Loucy (cell line): ENCODE data around the gene DLX1.

ENCODE experiments used
- H2AFZ ChIP-seq: fragments of 200-600 bp; sonication (generic); 2 replicates; pipeline ENCODE4 v1.6.0; 2016; ENCODE audit warnings: antibody characterized with exemption, mild to moderate bottlenecking, low read length, moderate library complexity
- H3F3A ChIP-seq: fragments of 200-600 bp; 2 replicates; pipeline ENCODE4 v1.6.0; 2016; ENCODE audit warnings: antibody characterized with exemption, low read depth, mild to moderate bottlenecking
- H3K27me3 ChIP-seq: fragments of 200-600 bp; sonication (generic); 2 replicates; pipeline ENCODE4 v1.6.1; 2014; ENCODE audit warnings: low read length, mild to moderate bottlenecking; ENCODE audit not compliant: insufficient read depth, poor library complexity, severe bottlenecking
- H3K36me3 ChIP-seq: fragments of 200-600 bp; sonication (generic); 2 replicates; pipeline ENCODE4 v1.6.1; 2016; ENCODE audit warnings: low read length; ENCODE audit not compliant: insufficient read depth
- H3K4me1 ChIP-seq: fragments of 200-600 bp; sonication (generic); 2 replicates; pipeline ENCODE4 v1.5.1; 2014; ENCODE audit warnings: low read length, mild to moderate bottlenecking; ENCODE audit not compliant: insufficient read depth, poor library complexity, severe bottlenecking
- H3K4me2 ChIP-seq: fragments of 200-600 bp; sonication (generic); 2 replicates; pipeline ENCODE4 v1.6.0; 2014; ENCODE audit warnings: antibody characterized with exemption, low read length, low read depth, mild to moderate bottlenecking; ENCODE audit not compliant: poor library complexity, severe bottlenecking
- H3K4me3 ChIP-seq: fragments of 200-600 bp; sonication (generic); 2 replicates; pipeline ENCODE4 v1.5.1; 2014; ENCODE audit warnings: low read length, mild to moderate bottlenecking, mixed read lengths; ENCODE audit not compliant: poor library complexity, severe bottlenecking
- H3K79me2 ChIP-seq: fragments of 200-600 bp; sonication (generic); 2 replicates; pipeline ENCODE4 v1.6.1; 2014; ENCODE audit warnings: low read length; ENCODE audit not compliant: insufficient read depth
- H3K9ac ChIP-seq: fragments of 200-600 bp; sonication (generic); 2 replicates; pipeline ENCODE4 v1.6.0; 2014; ENCODE audit warnings: mild to moderate bottlenecking, low read depth, low read length, moderate library complexity; ENCODE audit not compliant: poor library complexity, severe bottlenecking
- H3K9me2 ChIP-seq: fragments of 200-600 bp; sonication (generic); replicated peaks from 2 replicates; pipeline ENCODE4 v1.6.1; 2016; ENCODE audit warnings: low read depth, low read length, mixed read lengths
- H3K9me3 ChIP-seq: fragments of 200-600 bp; sonication (generic); 2 replicates; pipeline ENCODE4 v1.6.1; 2014; ENCODE audit warnings: mild to moderate bottlenecking, antibody characterized with exemption, low read length, low read depth; ENCODE audit not compliant: insufficient read depth
- H4K20me1 ChIP-seq: fragments of 200-600 bp; sonication (generic); 2 replicates; pipeline ENCODE4 v1.6.0; 2014; ENCODE audit warnings: antibody characterized with exemption, low read length, mild to moderate bottlenecking; ENCODE audit not compliant: insufficient read depth, poor library complexity, severe bottlenecking
- EZH2phosphoT487 ChIP-seq: fragments of 200-600 bp; IDR thresholded peaks from 2 replicates; pipeline ENCODE4 v1.6.1; 2018; ENCODE audit warnings: antibody characterized with exemption, mild to moderate bottlenecking, moderate library complexity, borderline replicate concordance
- TF ChIP-seq, protein P1 (sequence below): fragments of 200-600 bp; sonication (generic); conservative IDR thresholded peaks from 2 replicates; pipeline ENCODE4 v1.5.1; 2014; ENCODE audit warnings: mild to moderate bottlenecking, antibody characterized with exemption, low read length

Gene DLX1

DNA sequence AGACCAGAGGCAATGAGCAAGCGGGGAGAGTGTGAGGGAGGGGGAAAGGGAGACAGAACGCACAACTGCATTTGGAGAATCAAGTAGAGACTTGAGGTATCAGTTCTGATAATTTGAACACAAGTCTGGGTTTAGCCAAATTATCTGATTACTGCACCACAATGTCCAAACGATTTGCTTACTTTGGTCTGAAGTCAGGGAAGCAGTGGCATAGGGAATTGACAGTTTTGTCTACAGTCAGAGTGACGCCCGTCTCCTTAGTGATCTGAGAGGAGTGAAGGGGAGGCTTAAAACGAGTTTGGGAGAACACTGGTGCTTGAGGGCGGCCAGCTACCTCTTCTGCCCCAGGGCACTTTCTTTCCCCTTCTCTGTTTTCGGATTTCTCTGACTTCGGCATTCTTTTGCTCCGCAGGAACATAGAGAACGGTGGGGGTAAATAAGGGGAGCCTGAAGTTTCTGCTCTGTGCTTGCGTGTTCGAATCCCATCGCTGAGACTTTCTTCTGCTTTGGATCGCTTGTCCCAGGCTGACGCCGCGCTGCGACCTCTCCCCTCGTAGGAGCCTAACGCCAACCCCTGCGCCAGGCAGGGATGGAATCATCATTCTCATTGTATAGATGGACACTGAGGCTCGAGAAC, 20.3 kb downstream of the DLX1 start:
- Histone ChIP-seq H3K9me3 (no peaks in the 10 kb centered on the region), H3K36me3 (no peaks in the 10 kb centered on the region), H3K27me3 (no peaks in the 10 kb centered on the region), H3K4me3 (no peak overlapping the region), H3K9me2 (no peaks in the 10 kb centered on the region), H4K20me1 (no peaks in the 10 kb centered on the region), H3K4me2 (no peak overlapping the region), H2AFZ (no peak overlapping the region), H3K79me2 (no peaks in the 10 kb centered on the region), H3F3A (no peaks in the 10 kb centered on the region), H3K9ac (no peak overlapping the region), H3K4me1 (peaks cover 12% of the 10 kb centered on the region)
- TF ChIP-seq, protein P1, sequence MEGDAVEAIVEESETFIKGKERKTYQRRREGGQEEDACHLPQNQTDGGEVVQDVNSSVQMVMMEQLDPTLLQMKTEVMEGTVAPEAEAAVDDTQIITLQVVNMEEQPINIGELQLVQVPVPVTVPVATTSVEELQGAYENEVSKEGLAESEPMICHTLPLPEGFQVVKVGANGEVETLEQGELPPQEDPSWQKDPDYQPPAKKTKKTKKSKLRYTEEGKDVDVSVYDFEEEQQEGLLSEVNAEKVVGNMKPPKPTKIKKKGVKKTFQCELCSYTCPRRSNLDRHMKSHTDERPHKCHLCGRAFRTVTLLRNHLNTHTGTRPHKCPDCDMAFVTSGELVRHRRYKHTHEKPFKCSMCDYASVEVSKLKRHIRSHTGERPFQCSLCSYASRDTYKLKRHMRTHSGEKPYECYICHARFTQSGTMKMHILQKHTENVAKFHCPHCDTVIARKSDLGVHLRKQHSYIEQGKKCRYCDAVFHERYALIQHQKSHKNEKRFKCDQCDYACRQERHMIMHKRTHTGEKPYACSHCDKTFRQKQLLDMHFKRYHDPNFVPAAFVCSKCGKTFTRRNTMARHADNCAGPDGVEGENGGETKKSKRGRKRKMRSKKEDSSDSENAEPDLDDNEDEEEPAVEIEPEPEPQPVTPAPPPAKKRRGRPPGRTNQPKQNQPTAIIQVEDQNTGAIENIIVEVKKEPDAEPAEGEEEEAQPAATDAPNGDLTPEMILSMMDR: no peak

- Histone ChIP-seq H3K4me2 (peak overlapping the region; percentile 61), H3K27me3 (no peaks in the 10 kb centered on the region), H3K9ac (no peak overlapping the region), H2AFZ (peak overlapping the region; percentile 84), H3F3A (no peaks in the 10 kb centered on the region), H4K20me1 (no peaks in the 10 kb centered on the region), H3K4me3 (peak overlapping the region; percentile 59), H3K4me1 (peaks cover 12% of the 10 kb centered on the region), H3K36me3 (no peaks in the 10 kb centered on the region), H3K79me2 (no peaks in the 10 kb centered on the region), H3K9me3 (no peaks in the 10 kb centered on the region), H3K9me2 (no peaks in the 10 kb centered on the region)
- TF ChIP-seq, protein P1: peak; percentile 56
- TF ChIP-seq EZH2phosphoT487: no peak
Observed at GRCh38 chr2:172106108-172106961, 21.0 kb downstream of the DLX1 start.

DNA sequence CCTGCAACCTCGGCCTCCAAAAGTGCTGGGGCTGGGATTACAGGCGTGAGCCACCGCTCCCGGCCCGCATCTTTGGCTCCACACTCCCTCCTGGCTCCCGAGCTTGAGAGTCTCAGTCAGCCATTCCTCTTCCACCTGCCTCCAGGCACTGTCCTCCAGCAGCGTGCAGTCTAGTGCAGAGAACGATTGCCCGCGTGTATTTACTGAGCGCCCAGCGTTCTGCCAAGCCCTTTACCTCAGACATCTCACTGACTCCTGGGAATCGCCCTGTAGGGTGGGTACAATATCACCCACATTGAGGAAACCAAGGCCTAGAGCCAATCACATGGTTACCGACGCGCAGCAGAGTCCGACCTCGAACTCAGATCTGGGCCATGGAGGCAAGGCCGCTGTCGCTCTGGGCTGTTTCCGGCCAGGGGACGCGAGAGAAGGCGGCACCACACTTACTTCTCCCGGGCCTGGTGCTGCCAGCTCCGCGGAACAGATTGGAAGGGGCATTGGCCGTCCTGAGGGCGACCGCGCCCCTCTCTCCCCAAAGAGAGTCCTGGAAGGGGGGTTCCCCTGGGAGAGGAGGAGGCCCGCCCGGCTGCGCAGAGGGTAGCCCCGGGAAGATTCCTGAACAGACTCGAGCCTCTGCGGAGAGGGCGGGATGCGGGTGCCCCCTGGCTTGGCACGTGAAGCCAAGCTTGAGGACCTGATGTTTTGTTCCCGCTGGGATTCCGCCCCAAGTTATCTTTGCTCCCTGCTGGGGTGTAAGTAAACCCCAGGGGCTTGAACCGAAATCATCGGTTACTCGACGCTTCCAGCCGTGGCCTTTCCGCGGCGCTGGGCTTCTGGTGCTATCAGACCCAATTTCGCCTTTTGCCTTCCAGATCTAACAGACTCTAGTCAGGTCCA, 22.6 kb downstream of the DLX1 start:
- Histone ChIP-seq H3K79me2 (no peaks in the 10 kb centered on the region), H4K20me1 (no peaks in the 10 kb centered on the region)

More for the DNA sequence above, 22.6 kb downstream of the DLX1 start:
- H3K9ac ChIP-seq: no peak overlapping the region
- TF ChIP-seq EZH2phosphoT487: no peak
- TF ChIP-seq, protein P1: no peak
- no peak overlapping the region for H2AFZ ChIP-seq
- no peaks in the 10 kb centered on the region for H3K9me3 ChIP-seq
- H3K36me3 ChIP-seq: no peaks in the 10 kb centered on the region
- H3K4me1 ChIP-seq: peaks cover 9% of the 10 kb centered on the region
- H3K9me2 ChIP-seq: no peaks in the 10 kb centered on the region
- no peak overlapping the region for H3K4me2 ChIP-seq
- no peaks in the 10 kb centered on the region for H3K27me3 ChIP-seq
- no peaks in the 10 kb centered on the region for H3F3A ChIP-seq
- H3K4me3 ChIP-seq: no peak overlapping the region
